NCI-H526 (cell line): ENCODE results near the gene ACTL7B.
"Not testable (repeated sequence)": the region's sequence is repeated elsewhere in the genome, so short reads cannot be mapped to it uniquely, and the experiment has no call there.

Experiments
- DNase-seq, 2 experiments: peaks; one replicate each; lab custom pipeline; 2025; lab: John Stamatoyannopoulos, UW

The ACTL7B gene

DNA sequence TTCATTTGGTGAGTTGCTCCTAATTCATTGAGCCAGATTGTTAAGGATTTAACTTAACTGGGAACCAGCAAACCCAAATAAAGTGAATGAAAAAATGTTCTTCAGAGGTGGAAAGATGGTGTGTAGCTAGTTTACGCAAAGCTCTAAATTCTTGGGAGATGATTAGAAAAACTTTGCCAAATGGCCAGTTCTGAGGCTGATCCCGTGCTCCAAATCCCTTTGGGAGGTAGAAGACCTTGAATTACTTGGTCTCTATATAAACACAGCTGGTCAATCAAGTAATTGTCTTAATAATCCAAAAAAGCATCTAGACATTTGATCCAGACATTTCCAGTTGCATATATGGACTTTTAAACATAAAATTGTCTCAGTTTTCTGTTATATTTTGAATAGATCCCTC lies 11.4 kb downstream of the ACTL7B start:
- no peak for DNase-seq

- DNase-seq, result no peak
Observed at GRCh38 chr9:108842610-108843295, 13.0 kb downstream of the ACTL7B start.

DNA sequence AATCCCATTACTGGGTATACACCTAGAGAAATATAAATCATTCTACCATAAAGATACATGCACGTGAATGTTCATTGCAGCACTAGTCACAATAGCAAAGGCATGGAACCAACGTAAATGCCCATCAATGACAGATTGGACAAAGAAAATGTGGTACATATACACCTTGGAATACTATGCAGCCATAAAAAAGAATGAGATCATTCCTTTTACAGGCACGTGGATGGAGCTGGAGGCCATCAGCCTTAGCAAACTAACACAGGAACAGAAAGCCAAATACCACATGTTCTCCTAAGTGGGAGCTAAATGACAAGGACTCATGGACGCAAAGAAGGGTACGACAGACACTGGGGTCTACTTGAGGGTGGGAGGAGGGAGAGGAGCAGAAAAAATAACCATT lies 16.2 kb downstream of the ACTL7B start:
- not testable (repeated sequence) for DNase-seq

GRCh38 chr9:108838017-108838416 lies 17.8 kb downstream of the ACTL7B start:
- no peak for DNase-seq

- no peak for DNase-seq
Observed at GRCh38 chr9:108837530-108837929, 18.3 kb downstream of the ACTL7B start.

DNA sequence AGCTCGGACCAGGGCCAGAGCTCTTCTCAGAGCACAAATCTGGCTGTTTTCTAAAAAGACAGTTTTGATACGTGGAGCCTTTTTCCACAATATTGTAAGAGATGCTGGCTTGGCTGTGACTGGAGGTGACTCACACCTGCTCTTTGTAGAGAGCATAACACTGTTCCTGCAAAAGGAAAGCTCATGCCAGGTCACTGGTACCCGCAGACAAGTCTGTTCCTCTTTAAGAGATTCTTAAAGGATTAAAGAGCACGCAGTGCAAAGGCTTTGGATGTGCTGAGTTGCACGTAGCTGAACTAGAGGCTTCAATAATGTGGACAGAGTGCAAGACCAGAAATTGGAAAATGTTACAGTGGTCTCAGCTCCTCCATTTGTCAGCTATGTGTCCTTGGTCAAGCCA lies 19.0 kb downstream of the ACTL7B start:
- no peak for DNase-seq

- DNase-seq, result no peak
Observed at GRCh38 chr9:108836319-108836718, 19.5 kb downstream of the ACTL7B start.

GRCh38 chr9:108835831-108836230 lies 20.0 kb downstream of the ACTL7B start:
- DNase-seq, result no peak

DNA sequence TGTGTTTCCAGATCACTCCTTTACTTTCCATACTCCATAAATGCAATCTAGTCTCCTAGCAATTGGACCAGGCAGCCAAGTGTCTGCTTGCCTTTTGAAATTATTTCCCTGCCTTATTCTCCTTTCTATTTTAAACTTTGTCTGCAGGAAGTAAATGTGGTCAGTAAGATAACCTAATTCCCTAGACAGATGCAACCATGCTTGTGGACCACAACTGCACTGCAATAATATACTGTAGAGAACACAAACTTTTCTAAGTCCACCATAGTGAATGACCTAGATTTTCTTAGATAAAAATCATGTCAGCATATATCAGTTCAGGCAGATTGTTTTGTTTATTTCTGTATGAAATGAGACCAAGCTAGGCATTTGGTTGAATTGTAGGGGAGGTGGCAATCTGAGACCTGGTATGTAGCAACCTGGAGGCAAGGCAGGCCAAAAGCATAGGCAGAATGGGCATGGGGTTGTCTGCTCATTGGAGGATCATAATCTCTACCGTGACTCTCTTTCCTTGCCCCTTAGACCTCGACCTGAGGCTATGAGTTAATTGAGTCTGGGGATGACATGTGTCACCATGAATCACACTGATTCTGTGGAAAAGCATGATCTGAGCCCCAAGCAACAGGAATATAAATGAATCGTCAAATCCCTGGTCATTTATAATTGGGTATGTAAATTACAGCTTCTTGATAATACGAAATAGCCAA lies 20.7 kb downstream of the ACTL7B start:
- DNase-seq, result no peak

DNA sequence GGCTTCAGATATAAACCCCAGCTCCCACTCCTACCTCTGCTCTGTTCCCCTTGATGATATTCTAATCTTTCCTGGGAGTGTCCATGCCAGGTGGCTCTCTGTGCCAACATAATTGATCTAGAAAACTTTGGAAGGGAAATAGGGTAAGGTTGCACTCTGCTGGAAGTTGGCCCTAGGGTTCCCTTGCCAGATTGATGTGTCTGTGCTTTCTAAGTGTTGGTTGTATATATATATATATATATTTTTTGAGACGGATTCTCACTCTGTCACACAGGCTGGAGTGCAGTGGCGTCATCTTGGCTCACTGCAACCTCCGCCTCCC lies 23.6 kb downstream of the ACTL7B start:
- DNase-seq, result no peak

DNA sequence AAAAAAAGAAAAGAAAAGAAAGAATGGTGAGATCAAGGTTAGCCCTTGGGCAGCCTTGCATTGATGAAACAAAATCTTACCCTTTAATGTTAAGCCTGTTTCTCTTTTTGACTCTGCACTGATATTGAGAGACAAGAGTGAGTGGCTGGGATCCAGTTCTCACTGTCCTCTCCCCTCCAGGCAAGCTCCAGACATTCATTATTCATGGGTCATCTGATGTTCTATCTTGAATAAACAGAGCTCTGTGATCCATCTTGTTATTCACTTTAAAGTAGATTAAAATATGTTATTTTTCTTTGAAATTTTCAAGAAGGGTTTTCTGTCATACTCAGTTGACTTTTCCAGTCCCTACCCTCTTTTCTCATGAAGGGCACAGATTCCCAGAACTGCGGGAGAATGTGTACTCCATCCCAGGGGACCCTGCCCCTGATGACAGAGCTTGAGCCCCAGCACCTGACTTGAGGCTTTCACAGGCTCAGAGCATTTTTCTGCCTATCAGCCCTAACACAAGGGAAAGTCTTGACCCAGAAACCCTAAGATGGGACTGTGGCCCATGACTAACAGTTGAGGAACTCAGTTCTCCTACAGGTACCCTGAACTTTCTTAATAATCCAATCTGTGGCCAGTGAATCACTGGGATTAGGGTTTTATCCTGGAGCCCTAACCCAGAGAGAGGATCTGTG lies 24.1 kb downstream of the ACTL7B start:
- no peak for DNase-seq

DNA sequence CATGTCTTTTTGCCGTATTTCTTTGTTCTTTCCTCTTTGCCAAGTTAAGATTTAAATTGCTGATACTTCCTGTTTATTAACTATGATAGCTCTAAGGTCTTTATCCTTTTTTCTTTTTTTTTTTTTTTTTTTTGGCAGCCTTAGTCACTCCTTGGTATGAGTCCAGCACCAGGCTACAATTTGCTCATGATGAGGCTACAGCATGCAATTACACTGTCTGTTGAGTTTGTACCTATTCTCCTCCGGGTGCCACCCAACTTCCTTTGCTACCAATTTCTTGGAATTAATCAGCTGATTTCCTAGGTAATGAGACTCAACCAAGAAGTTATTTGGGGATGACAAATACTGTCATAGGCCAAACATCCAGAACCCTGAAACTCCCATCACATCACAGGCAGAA lies 25.5 kb downstream of the ACTL7B start:
- DNase-seq, result no peak

GRCh38 chr9:108823829-108824228 lies 32.0 kb downstream of the ACTL7B start:
- DNase-seq, result no peak

- no peak for DNase-seq
Observed at GRCh38 chr9:108816037-108816436, 39.7 kb downstream of the ACTL7B start.

GRCh38 chr9:108815156-108815555 lies 40.6 kb downstream of the ACTL7B start:
- DNase-seq, result no peak

- peak in 1 of 2 experiments; percentile 31 for DNase-seq
Observed at GRCh38 chr9:108813951-108814601, 41.7 kb downstream of the ACTL7B start.

DNA sequence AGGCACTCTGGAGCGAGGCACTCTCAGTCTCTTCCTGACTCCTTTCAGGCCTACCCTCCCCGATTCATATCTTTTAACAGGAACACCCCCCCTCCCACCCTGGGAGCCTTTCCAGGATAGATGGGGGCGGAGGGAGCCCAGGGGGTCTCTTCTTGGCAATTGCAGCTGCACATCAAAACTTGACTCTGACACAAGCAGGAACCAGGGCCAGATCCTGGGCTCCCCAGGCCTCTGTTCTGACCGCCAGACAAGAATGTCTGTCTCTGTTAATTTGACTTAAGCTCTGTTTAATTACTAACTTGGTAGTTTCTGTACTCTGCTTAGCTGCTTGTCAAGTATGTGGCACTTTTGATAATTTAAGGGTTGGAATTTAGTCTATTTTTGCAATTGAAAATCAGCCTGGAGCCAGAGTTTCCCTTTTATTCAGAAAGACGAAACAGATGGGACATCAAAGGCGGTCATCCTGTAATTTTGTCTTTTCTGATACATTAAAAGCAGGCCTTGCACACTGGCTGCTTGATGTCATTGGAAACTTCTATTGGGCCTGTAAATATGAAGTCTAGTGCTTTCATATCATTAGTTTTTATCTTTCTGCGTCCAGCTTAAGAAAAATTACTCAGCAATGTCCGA lies 43.3 kb downstream of the ACTL7B start:
- no peak for DNase-seq

- DNase-seq, result no peak
Observed at GRCh38 chr9:108811944-108812343, 43.8 kb downstream of the ACTL7B start.

GRCh38 chr9:108809269-108809668 lies 46.5 kb downstream of the ACTL7B start:
- DNase-seq, result no peak
